HG02885 (cell line): ENCODE data around the gene COASY.
"Not testable (repeated sequence)": the region's sequence is repeated elsewhere in the genome, so short reads cannot be mapped to it uniquely, and the experiment has no call there.

Experiments
- ATAC-seq: cut with Tn5 transposase; IDR thresholded peaks from one replicate; pipeline ENCODE4 v1.9.1; 2021; ENCODE audit warnings: mild to moderate bottlenecking; ENCODE audit not compliant: unreplicated experiment, poor library complexity

Gene COASY

DNA sequence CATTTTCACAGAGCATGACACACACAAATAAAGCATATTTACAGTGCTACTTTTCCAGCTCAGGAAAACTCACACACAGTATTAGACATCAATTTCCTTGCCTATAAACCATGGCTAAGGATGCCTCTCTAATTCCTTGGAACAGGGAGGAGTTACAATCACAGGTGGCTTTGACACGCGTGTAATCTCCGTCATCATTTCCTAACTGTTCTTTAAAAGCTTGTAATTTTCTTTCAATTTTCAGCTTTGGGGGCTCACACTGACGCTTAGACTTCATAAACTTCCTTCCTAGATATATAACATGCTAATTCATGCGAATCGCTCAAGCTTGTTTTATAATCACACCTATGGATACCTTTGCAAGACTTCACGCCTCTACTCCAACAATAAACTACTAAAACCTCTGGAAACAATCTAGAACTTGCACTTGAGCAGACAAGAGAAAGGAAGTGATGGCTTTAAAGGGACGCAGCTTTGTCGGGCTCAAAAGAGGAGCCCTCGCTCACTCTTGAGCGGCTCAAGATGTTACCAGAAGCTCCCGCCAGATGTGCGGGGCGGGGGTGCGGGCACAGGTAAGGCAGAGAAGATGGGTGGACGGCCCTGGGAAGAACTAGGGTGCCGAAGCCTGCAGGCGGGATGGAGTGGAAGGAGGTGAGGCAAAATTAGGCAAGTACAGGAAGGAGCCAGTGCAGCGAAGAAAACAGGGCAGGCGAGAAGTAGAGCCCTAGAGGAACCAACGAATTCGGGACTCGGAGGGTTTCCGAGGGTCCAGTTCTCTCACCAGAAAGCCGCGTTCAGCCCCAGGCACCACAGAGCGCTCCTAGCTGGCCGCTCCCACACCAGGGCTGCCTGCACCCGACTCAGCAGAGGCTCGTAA lies 46.6 kb downstream of the COASY start:
- ATAC-seq = peak; percentile 33

DNA sequence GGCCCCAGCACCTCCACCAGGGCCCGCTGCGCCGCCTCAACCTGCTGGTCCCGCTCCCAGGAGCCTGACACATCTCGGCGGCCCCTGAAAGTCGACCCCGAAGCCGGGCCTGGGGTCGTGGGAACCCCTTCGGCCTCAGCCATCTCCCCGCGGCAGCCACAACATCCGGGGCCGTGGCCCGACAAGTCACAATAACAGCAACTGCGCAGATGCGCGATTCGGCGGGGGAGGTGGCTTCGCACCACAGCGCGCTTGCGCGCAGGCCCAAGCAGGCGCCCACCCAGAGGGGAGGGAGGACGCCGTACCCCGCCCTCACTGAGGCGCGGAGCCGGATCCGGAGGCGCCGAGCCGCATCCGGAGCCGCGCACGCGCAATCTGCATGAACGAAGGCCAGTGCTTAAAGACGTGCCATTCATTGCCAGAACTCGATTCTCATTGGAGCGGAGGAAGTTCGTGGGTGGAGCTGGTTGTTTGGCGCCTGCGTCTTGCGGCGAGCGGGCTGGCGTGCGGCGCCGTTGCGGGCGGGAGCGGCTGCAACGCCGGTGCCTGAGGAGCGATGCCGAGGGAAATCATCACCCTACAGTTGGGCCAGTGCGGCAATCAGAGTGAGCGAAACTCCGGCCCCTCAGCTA lies 47.4 kb downstream of the COASY start, which contains the start of the genes RETREG3 and TUBG1:
RETREG3 (minus strand) TSS at position 193 of the 632 bp plus-strand sequence; CDS start at position 143, 50 bp downstream.
TUBG1 (plus strand) TSS at position 502 of the 632 bp plus-strand sequence; CDS start at position 557, 55 bp downstream.
- peak; percentile 91 for ATAC-seq

DNA sequence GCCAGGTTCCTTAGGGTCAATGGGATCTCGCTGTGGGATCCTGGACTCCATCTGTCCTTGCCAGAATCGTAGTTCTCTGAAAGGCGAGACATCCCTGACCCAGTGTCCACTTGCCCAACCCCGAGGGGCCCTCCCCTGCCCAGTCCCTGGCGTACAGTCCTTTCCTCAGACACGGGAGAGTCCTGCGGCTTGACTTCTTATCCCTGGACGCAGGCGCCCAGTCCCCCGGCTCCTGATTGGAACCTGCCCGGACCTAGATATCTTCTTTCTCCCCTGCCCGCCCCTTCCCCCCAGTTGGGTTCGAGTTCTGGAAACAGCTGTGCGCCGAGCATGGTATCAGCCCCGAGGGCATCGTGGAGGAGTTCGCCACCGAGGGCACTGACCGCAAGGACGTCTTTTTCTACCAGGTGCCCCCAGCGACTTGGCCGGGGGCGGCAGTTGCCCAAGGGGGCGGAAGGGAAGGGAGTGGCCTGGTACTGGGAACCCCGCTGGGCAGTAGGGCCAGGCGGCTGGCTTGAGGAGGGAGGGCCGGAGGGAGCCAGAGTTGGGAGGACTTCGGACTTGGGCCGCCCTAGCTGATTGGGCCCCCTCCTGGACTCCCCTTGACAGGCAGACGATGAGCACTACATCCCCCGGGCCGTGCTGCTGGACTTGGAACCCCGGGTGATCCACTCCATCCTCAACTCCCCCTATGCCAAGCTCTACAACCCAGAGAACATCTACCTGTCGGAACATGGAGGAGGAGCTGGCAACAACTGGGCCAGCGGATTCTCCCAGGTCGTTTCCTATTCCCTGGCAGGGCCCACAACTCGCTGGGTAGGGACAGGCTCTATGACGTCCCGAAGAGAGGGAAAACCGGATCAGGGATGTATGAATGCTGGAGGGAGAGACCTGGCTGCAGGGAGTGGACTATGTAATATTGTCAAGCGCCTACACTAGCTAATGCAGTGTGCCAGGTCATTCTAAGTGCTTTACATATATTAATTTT lies 48.2 kb downstream of the COASY start:
- ATAC-seq = not testable (repeated sequence)

DNA sequence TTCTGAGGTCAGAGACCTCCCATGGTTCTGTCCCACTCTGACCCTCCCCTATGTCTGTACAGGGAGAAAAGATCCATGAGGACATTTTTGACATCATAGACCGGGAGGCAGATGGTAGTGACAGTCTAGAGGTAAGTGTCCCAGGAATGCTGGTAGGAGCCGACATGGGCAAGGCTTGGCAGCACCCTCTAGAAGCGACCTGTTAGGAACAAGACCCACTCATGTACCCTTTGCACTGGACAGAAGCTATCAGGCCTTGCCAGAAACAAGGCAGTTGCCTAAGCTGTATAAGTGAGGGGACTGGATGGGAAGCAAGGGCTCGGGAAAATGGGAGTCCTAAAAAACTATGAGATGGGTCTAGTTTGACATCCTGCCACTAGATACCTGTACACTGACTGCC lies 50.1 kb downstream of the COASY start:
- no peak for ATAC-seq

DNA sequence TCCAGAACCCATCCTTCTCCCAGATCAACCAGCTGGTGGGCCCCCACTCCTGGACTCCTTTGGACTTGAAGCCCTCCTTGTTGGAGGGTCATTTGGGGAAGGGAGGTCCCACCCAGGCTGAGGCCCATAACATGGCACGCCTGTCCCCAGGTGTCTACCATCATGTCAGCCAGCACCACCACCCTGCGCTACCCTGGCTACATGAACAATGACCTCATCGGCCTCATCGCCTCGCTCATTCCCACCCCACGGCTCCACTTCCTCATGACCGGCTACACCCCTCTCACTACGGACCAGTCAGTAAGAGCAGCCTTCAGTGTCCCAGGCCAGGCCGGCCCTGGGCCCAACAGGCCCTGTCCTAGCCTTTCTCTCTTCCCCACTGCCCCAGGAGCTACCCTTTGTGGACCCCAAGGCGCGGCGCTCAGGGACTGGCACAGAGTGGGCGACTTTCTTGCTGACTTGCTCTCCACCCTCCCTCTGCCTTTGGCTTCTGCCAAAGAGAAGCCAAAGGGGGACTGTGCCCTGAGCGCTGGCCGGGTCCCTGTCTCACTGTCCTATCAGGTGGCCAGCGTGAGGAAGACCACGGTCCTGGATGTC lies 51.8 kb downstream of the COASY start:
- no peak for ATAC-seq
